Measurements from ENCODE around the gene THAP8. TPM values are rescaled to one million over a fixed set of nuclear protein-coding genes. Genes with fewer than 3 reads are reported as not detected.

THAP8 gene
- total and polyA plus RNA-seq, 2 of the 13 experiments (the other 11 are each of a cell fraction or from before 2014, with no cell fraction given) = 1.7 to 3.7 TPM

GRCh38 chr19:36054119-36054732, at the start of gene THAP8 (continued):
- TF ChIP-seq TFE3 (CRISPR knock-in tag; IDR thresholded peaks at IDR 0.05) (peak; percentile 99), REPIN1 (CRISPR knock-in tag; IDR thresholded peaks at IDR 0.05; ENCODE audit: borderline replicate concordance, low read depth) (peak; percentile 34; the same call in 1 of the 2 replicates), ZNF780A (CRISPR knock-in tag; IDR thresholded peaks at IDR 0.05) (no peak), THAP8 (CRISPR knock-in tag; IDR thresholded peaks at IDR 0.05; ENCODE audit: borderline replicate concordance) (peak; percentile 100), HIVEP1 (CRISPR knock-in tag; IDR thresholded peaks at IDR 0.05) (peak; percentile 40), ZNF619 (CRISPR knock-in tag; IDR thresholded peaks at IDR 0.05) (peak; percentile 39; the same call in 1 of the 2 replicates), ZNF513 (CRISPR knock-in tag; conservative IDR thresholded peaks at IDR 0.05) (no peak), ZKSCAN8 (CRISPR knock-in tag; IDR thresholded peaks at IDR 0.05; ENCODE audit: borderline replicate concordance) (no peak), SYNCRIP (IDR thresholded peaks at IDR 0.05; ENCODE audit: insufficient read depth, low read depth, low read length) (no peak), GRHL1 (CRISPR knock-in tag; conservative IDR thresholded peaks at IDR 0.05) (no peak), MXI1 (IDR thresholded peaks at IDR 0.05; ENCODE audit: borderline replicate concordance, low read depth, low read length) (peak; percentile 53; the same call in 1 of the 3 replicates), ZNF256 (CRISPR knock-in tag; conservative IDR thresholded peaks at IDR 0.05) (no peak), ERF (CRISPR knock-in tag; IDR thresholded peaks at IDR 0.05) (peak; percentile 96), RFX3 (CRISPR knock-in tag; IDR thresholded peaks at IDR 0.05) (no peak), KAT7 (CRISPR knock-in tag; IDR thresholded peaks at IDR 0.05; ENCODE audit: borderline replicate concordance) (peak; percentile 27; the same call in 1 of the 2 replicates), ZBTB4 (CRISPR knock-in tag; IDR thresholded peaks at IDR 0.05; ENCODE audit: borderline replicate concordance) (no peak), E2F2 (CRISPR knock-in tag; IDR thresholded peaks at IDR 0.05; ENCODE audit: borderline replicate concordance) (no peak), ZNF615 (CRISPR knock-in tag; IDR thresholded peaks at IDR 0.05; ENCODE audit: borderline replicate concordance) (no peak)
